ENCODE measurements around the gene PCDHGA1.
"Not testable (repeated sequence)": the region's sequence is repeated elsewhere in the genome, so short reads cannot be mapped to it uniquely, and the experiment has no call there.

Gene PCDHGA1

GRCh38 chr5:141349917-141350619 is 19.8 kb downstream of the PCDHGA1 start, which contains the start of gene PCDHGB1:
TSS of gene PCDHGB1 (plus strand) at chr5:141350099. CDS start at chr5:141350261, 162 bp downstream.
- DNase-seq, result peak; percentile 37

GRCh38 chr5:141351591-141351990 is 21.3 kb downstream of the PCDHGA1 start:
- DNase-seq, result no peak

- DNase-seq, result no peak
Observed at GRCh38 chr5:141354900-141355469, 24.7 kb downstream of the PCDHGA1 start, which contains the start of gene PCDHGA4. TSS of gene PCDHGA4 (plus strand) at chr5:141355021. CDS start at chr5:141355108, 87 bp downstream.

GRCh38 chr5:141355641-141356040 is 25.3 kb downstream of the PCDHGA1 start:
- DNase-seq, result no peak

- DNase-seq, result no peak
Observed at GRCh38 chr5:141356133-141356532, 25.8 kb downstream of the PCDHGA1 start.

- no peak for DNase-seq
Observed at GRCh38 chr5:141356950-141357349, 26.6 kb downstream of the PCDHGA1 start.

GRCh38 chr5:141359790-141360426 is 29.6 kb downstream of the PCDHGA1 start, which contains the start of gene PCDHGB2:
TSS of gene PCDHGB2 (plus strand) at chr5:141359994. CDS start at chr5:141360136, 142 bp downstream.
- DNase-seq, result no peak

GRCh38 chr5:141360685-141361084 is 30.4 kb downstream of the PCDHGA1 start:
- DNase-seq, result no peak

GRCh38 chr5:141362719-141363118 is 32.4 kb downstream of the PCDHGA1 start:
- no peak for DNase-seq

- DNase-seq, result no peak
Observed at GRCh38 chr5:141363952-141364660, 33.8 kb downstream of the PCDHGA1 start, which contains the start of gene PCDHGA5. TSS of gene PCDHGA5 (plus strand) at chr5:141364162. CDS start at chr5:141364331, 169 bp downstream.

- no peak for DNase-seq
Observed at GRCh38 chr5:141366016-141366896, 35.9 kb downstream of the PCDHGA1 start.

- peak; percentile 36 for DNase-seq
Observed at GRCh38 chr5:141369994-141370848, 39.9 kb downstream of the PCDHGA1 start, which contains the start of gene PCDHGB3. TSS of gene PCDHGB3 (plus strand) at chr5:141370242. CDS start at chr5:141370395, 153 bp downstream.

- no peak for DNase-seq
Observed at GRCh38 chr5:141371572-141372475, 41.5 kb downstream of the PCDHGA1 start.

GRCh38 chr5:141373673-141374317 is 43.5 kb downstream of the PCDHGA1 start, which contains the start of gene PCDHGA6:
TSS of gene PCDHGA6 (plus strand) at chr5:141373891. CDS start at chr5:141374084, 193 bp downstream.
- no peak for DNase-seq

- no peak for DNase-seq
Observed at GRCh38 chr5:141374627-141375026, 44.3 kb downstream of the PCDHGA1 start.

GRCh38 chr5:141375444-141376155 is 45.3 kb downstream of the PCDHGA1 start:
- not testable (repeated sequence) for DNase-seq

GRCh38 chr5:141382469-141383294 is 52.4 kb downstream of the PCDHGA1 start, which contains the start of gene PCDHGA7:
TSS of gene PCDHGA7 (plus strand) at chr5:141382742. CDS start at chr5:141382900, 158 bp downstream.
- no peak for DNase-seq

Data from activated naive CD4-positive, alpha-beta T cell treated with Interleukin-2 at 50 U/mL for 16 hours (primary cell).